K562 (cell line): ENCODE measurements around the gene C19orf44. TPM values are rescaled to one million over a fixed set of nuclear protein-coding genes. Genes with fewer than 3 reads are reported as not detected.

Source experiments
- BCL6 ChIP-seq: fragments of 250-450 bp; sonication (Bioruptor Pico); IDR thresholded peaks from 2 replicates; pipeline ENCODE4 v1.4.0; 2020
- CBFA2T2 ChIP-seq: fragments of 450-650 bp; conservative IDR thresholded peaks from 2 replicates; pipeline ENCODE4 v1.6.1; 2017; ENCODE audit warnings: mild to moderate bottlenecking
- EWSR1 ChIP-seq: fragments of 450-650 bp; IDR thresholded peaks from 2 replicates; pipeline ENCODE4 v1.6.1; 2018; ENCODE audit warnings: borderline replicate concordance, mild to moderate bottlenecking, low read depth, moderate library complexity; ENCODE audit not compliant: partially characterized antibody
- FOS ChIP-seq: IDR thresholded peaks from 3 replicates; pipeline ENCODE4 v1.6.1; 2011; ENCODE audit not compliant: insufficient read length; ENCODE audit errors: extremely low read depth
- FOXP1 ChIP-seq: sonication (generic); formaldehyde crosslinking; IDR thresholded peaks from 2 replicates; pipeline ENCODE4 v1.8.0; 2022; ENCODE audit warnings: mild to moderate bottlenecking, missing genetic modification reagents
- GABPB1 ChIP-seq: sonication (generic); formaldehyde crosslinking; IDR thresholded peaks from 2 replicates; pipeline ENCODE4 v1.8.0; 2022; ENCODE audit warnings: mild to moderate bottlenecking, missing genetic modification reagents
- HMGN3 ChIP-seq: IDR thresholded peaks from 2 replicates; pipeline ENCODE4 v1.6.1; 2011; ENCODE audit warnings: borderline replicate concordance, low read depth, mild to moderate bottlenecking, mixed read lengths, low read length; ENCODE audit not compliant: insufficient read length; ENCODE audit errors: extremely low read depth
- NR2C1 ChIP-seq, 2 experiments: fragments of 450-650 bp; IDR thresholded peaks; 2 replicates each; pipeline ENCODE4 v1.6.1; 2017; ENCODE audit warnings: mild to moderate bottlenecking in 2 of 2, antibody characterized with exemption in 1 of 2, inconsistent platforms in 1 of 2, missing compliant biosample characterization in 1 of 2, missing genetic modification characterization in 1 of 2
- PCBP1 ChIP-seq: fragments of 200-400 bp; formaldehyde crosslinking; IDR thresholded peaks from 2 replicates; pipeline ENCODE4 v1.6.1; 2018; ENCODE audit warnings: mild to moderate bottlenecking, low read depth, low read length; ENCODE audit not compliant: poor library complexity, severe bottlenecking
- PHF8 ChIP-seq: fragments of 200-600 bp; sonication (generic); IDR thresholded peaks from 2 replicates; pipeline ENCODE4 v1.6.1; 2012; ENCODE audit warnings: mixed run types, mild to moderate bottlenecking, inconsistent platforms, low read length, moderate library complexity, borderline replicate concordance
- POLR3A ChIP-seq: IDR thresholded peaks from 2 replicates; pipeline ENCODE4 v1.6.1; 2011; ENCODE audit warnings: borderline replicate concordance, mild to moderate bottlenecking, moderate library complexity; ENCODE audit not compliant: insufficient read length, insufficient read depth; ENCODE audit errors: extremely low read depth
- PPARD ChIP-seq: fragments of 250-450 bp; sonication (Bioruptor Pico); IDR thresholded peaks from 2 replicates; pipeline ENCODE4 v1.8.0; 2022; ENCODE audit warnings: inconsistent platforms, mild to moderate bottlenecking, moderate library complexity
- PTRF ChIP-seq: fragments of 450-650 bp; IDR thresholded peaks from 2 replicates; pipeline ENCODE4 v1.6.1; 2016; ENCODE audit warnings: mild to moderate bottlenecking, missing genetic modification characterization, missing compliant biosample characterization
- RB1 ChIP-seq: fragments of 450-650 bp; IDR thresholded peaks from 2 replicates; pipeline ENCODE4 v1.6.1; 2017; ENCODE audit warnings: low read depth, mild to moderate bottlenecking
- SNIP1 ChIP-seq: fragments of 450-650 bp; IDR thresholded peaks from 2 replicates; pipeline ENCODE4 v1.7.1; 2017; ENCODE audit warnings: low read depth, mild to moderate bottlenecking
- SREBF1 ChIP-seq: fragments of 150-350 bp; IDR thresholded peaks from 2 replicates; pipeline ENCODE4 v1.6.1; 2014; ENCODE audit warnings: antibody characterized with exemption, low read depth, low read length, borderline replicate concordance
- ZFX ChIP-seq: sonication (generic); formaldehyde crosslinking; IDR thresholded peaks from 2 replicates; pipeline ENCODE4 v1.8.0; 2022; ENCODE audit warnings: mild to moderate bottlenecking, missing genetic modification reagents, moderate library complexity
- ZNF217 ChIP-seq: sonication (generic); formaldehyde crosslinking; IDR thresholded peaks from 2 replicates; pipeline ENCODE4 v1.8.0; 2022; ENCODE audit warnings: mild to moderate bottlenecking, missing genetic modification reagents
- ZNF507 ChIP-seq: conservative IDR thresholded peaks from 2 replicates; pipeline ENCODE4 v1.6.1; 2017; ENCODE audit warnings: missing genetic modification characterization, missing compliant biosample characterization
- ZNF699 ChIP-seq: fragments of 250-450 bp; sonication (Bioruptor Pico); IDR thresholded peaks from 2 replicates; pipeline ENCODE4 v1.8.0; 2021; ENCODE audit warnings: mild to moderate bottlenecking, moderate library complexity; ENCODE audit not compliant: insufficient replicate concordance
- ZSCAN32 ChIP-seq: fragments of 450-650 bp; formaldehyde crosslinking; IDR thresholded peaks from 2 replicates; pipeline ENCODE4 v1.4.0; 2020; ENCODE audit warnings: mild to moderate bottlenecking, moderate library complexity
- polyA plus RNA-seq, 8 experiments: library from polyadenylated mRNA; depleted of rRNA in 4 of 8; stranded (reverse) in 5 of 8; unstranded in 3 of 8; fragments of >200 nt; fragmentation: Nextera tagmentation in 2 of 8; fragmentation: Illumina TruSeq in 1 of 8; extraction: Ambion mirVana in 2 of 8; extraction: Trizol in 1 of 8; gene quantifications; 2 replicates each; pipeline versions ENCODE4 v1.2.1 to v1.2.3, GENCODE V29; 2011 to 2014; ENCODE audit warnings: inconsistent platforms in 1 of 8, missing spikeins in 1 of 8
- total RNA-seq, 7 experiments: library from RNA; depleted of rRNA in 6 of 7; stranded (reverse); fragments of >200 nt in 6 of 7; fragmentation: Illumina TruSeq in 2 of 7; extraction: Trizol in 2 of 7; gene quantifications; 2 replicates each; pipeline versions ENCODE4 v1.2.1 to v1.2.3, GENCODE V29; 2011 to 2021; ENCODE audit warnings: low replicate concordance in 1 of 7
- TF ChIP-seq, protein P1 (sequence below): sonication (generic); formaldehyde crosslinking; IDR thresholded peaks from 2 replicates; pipeline ENCODE4 v1.8.0; 2022; ENCODE audit warnings: mild to moderate bottlenecking, missing genetic modification reagents
- TF ChIP-seq, protein P2 (sequence below): sonication (generic); formaldehyde crosslinking; IDR thresholded peaks from 2 replicates; pipeline ENCODE4 v1.8.0; 2022; ENCODE audit warnings: missing genetic modification reagents, mild to moderate bottlenecking, moderate library complexity, borderline replicate concordance
- TF ChIP-seq, protein P3 (sequence below): fragments of 250-450 bp; sonication (Bioruptor Pico); IDR thresholded peaks from 2 replicates; pipeline ENCODE4 v1.4.0; 2020; ENCODE audit warnings: mild to moderate bottlenecking, moderate library complexity

C19orf44 gene
- total and polyA plus RNA-seq, 9 of the 15 experiments (the other 6 are each of a cell fraction or from before 2014, with no cell fraction given) = 0.41 to 7.7 (median 3.5) TPM

GRCh38 chr19:16495982-16496612 is at the start of gene C19orf44, which contains the start of gene CALR3 (continued):
- no peak for TF ChIP-seq POLR3A
- peak; percentile 55 for TF ChIP-seq RB1
- TF ChIP-seq PTRF (tag) = no peak
- TF ChIP-seq NR2C1 (IDR thresholded peaks at IDR 0.05) = peak; percentile 95
- TF ChIP-seq NR2C1 (tag; IDR thresholded peaks at IDR 0.05) = peak; percentile 97
- no peak for TF ChIP-seq FOXP1 (CRISPR knock-in tag)
- no peak for TF ChIP-seq ZNF217 (CRISPR knock-in tag)
- 0 out of 2 replicates have a peak, but pooled peaks have one; percentile 30 for TF ChIP-seq SREBF1
- TF ChIP-seq ZSCAN32 = no peak
- no peak for TF ChIP-seq EWSR1
- TF ChIP-seq, protein P1, sequence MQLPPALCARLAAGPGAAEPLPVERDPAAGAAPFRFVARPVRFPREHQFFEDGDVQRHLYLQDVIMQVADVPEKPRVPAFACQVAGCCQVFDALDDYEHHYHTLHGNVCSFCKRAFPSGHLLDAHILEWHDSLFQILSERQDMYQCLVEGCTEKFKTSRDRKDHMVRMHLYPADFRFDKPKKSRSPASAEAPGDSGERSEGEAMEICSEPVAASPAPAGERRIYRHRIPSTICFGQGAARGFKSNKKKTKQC (CRISPR knock-in tag) = no peak; the same call in 1 of the 2 replicates
- no peak for TF ChIP-seq PCBP1
- TF ChIP-seq HMGN3 = peak; percentile 31
- TF ChIP-seq, protein P2, sequence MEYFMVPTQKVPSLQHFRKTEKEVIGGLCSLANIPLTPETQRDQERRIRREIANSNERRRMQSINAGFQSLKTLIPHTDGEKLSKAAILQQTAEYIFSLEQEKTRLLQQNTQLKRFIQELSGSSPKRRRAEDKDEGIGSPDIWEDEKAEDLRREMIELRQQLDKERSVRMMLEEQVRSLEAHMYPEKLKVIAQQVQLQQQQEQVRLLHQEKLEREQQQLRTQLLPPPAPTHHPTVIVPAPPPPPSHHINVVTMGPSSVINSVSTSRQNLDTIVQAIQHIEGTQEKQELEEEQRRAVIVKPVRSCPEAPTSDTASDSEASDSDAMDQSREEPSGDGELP = peak; percentile 74; the same call in 1 of the 2 replicates
- peak; percentile 97 for TF ChIP-seq GABPB1 (CRISPR knock-in tag)
- peak; percentile 73 for TF ChIP-seq FOS
- peak; percentile 82; the same call in 1 of the 2 replicates for TF ChIP-seq PHF8
- TF ChIP-seq SNIP1 = no peak
- peak; percentile 77 for TF ChIP-seq ZFX (CRISPR knock-in tag)
- TF ChIP-seq BCL6 = 0 out of 2 replicates have a peak, but pooled peaks have one; percentile 17
- TF ChIP-seq CBFA2T2 = no peak
- TF ChIP-seq, protein P3, sequence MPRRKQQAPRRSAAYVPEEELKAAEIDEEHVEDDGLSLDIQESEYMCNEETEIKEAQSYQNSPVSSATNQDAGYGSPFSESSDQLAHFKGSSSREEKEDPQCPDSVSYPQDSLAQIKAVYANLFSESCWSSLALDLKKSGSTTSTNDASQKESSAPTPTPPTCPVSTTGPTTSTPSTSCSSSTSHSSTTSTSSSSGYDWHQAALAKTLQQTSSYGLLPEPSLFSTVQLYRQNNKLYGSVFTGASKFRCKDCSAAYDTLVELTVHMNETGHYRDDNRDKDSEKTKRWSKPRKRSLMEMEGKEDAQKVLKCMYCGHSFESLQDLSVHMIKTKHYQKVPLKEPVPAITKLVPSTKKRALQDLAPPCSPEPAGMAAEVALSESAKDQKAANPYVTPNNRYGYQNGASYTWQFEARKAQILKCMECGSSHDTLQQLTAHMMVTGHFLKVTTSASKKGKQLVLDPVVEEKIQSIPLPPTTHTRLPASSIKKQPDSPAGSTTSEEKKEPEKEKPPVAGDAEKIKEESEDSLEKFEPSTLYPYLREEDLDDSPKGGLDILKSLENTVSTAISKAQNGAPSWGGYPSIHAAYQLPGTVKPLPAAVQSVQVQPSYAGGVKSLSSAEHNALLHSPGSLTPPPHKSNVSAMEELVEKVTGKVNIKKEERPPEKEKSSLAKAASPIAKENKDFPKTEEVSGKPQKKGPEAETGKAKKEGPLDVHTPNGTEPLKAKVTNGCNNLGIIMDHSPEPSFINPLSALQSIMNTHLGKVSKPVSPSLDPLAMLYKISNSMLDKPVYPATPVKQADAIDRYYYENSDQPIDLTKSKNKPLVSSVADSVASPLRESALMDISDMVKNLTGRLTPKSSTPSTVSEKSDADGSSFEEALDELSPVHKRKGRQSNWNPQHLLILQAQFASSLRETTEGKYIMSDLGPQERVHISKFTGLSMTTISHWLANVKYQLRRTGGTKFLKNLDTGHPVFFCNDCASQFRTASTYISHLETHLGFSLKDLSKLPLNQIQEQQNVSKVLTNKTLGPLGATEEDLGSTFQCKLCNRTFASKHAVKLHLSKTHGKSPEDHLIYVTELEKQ = no peak
- TF ChIP-seq ZNF507 (tag) = no peak
- TF ChIP-seq PPARD (CRISPR knock-in tag) = no peak
- TF ChIP-seq ZNF699 = no peak
